GM18870 (cell line): Measurements from ENCODE around the gene CELF5.
"Not testable (repeated sequence)": the region's sequence is repeated elsewhere in the genome, so short reads cannot be mapped to it uniquely, and the experiment has no call there.

ENCODE experiments used
- ATAC-seq: cut with Tn5 transposase; IDR thresholded peaks from one replicate; pipeline ENCODE4 v1.9.1; 2021; ENCODE audit warnings: moderate library complexity; ENCODE audit not compliant: unreplicated experiment

Gene CELF5

DNA sequence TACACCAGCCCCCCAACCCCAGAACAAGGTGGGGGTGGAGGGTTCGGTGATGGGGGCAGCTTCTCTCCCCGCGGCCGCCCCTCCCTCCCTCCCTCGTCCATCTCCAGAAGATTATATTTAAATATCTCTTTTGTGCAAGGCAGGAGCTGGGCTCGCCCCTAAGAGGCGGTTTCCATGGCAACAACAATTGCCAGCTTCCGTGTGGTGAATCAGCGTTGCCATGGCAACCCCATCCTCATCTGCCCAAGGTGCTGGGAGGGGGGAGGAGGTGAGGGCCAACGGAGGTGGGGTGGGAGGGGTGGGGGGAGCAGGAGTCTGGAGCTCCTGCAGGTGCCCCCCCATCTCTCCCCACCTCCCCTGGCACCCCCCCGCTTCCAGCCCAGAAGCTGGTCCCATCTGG, 46.4 kb downstream of the CELF5 start:
- ATAC-seq, result no peak

DNA sequence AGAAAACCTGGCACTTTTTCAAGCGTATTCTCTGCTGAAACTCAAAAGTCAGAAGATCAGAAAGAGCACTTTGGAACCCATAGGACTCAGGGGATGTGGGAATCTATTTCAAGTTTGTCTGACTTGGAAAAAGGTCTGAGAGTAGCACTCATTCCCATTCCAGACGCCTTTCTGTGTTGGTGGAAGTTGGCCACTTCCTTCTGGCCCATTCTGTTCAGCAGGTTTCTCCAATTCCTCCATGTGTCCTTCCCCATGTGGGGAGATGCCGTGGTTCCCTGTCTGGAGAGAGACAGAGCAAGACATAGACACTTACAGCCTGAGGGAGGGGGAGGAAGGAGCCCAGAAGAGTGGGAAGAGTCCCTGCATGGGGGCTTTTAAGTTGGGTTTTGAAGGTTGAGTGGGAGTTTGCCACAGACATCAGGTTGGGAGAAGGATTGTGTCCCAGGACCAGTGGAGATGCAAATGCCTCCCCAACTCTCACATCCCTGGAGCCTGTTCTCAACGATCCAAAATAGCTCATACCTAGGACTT, 48.0 kb downstream of the CELF5 start:
- no peak for ATAC-seq

DNA sequence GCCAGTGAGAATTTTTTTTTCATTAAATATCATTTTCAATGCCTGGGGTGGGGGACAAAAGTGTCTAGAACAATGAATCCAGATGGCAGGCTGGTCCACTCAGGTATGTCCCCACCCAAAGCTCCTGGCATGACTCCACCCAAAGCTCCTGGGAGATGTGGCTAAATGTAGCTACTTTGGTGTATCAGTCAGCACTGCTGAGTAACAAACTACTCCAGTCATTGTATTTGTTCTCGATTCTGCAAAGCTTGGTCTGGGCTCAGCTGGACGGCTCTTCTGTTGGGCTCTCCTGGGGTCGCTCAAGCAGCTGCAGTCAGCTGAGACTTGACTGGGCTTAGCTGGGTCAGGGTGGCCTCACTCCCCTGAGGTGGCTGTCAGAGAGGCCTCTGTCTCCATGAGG, 48.5 kb downstream of the CELF5 start:
- ATAC-seq, result no peak

DNA sequence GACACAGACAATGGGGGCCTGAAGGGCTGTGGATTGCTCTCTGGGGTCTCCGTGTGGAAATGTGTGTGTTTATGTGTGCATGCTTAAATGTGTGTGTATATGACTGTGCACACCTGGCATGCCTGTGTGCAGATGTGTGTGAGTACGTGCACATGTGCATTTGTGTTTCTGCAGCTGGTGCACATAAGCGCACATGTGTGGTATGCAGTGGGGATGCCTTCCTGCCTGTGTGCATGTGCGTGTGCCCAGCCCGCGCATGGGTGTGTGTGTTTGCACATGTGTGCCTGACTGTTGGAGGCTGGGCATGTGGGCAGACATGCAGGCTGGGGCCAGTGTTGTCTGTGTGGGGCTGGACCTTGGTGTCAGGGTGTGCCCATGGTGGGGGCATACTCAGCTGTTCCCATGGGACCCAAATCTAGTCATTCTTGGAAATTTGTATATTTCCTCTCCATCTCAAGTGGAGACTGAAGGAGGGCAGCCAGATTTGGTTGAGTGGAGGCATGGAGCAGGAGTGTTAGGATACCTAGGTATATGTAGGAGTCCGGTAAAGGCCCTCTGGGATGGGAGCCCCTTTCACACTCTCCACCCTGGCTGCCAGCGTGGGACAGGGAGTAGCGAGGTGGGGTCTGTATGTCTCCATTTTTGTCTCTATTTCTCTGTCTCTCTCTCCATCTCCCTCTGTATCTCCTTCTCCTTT, 49.9 kb downstream of the CELF5 start:
- no peak for ATAC-seq

- ATAC-seq, result no peak
Measured at GRCh38 chr19:3274942-3275582, 50.6 kb downstream of the CELF5 start.

GRCh38 chr19:3275583-3276340, 51.3 kb downstream of the CELF5 start:
- ATAC-seq, result no peak

DNA sequence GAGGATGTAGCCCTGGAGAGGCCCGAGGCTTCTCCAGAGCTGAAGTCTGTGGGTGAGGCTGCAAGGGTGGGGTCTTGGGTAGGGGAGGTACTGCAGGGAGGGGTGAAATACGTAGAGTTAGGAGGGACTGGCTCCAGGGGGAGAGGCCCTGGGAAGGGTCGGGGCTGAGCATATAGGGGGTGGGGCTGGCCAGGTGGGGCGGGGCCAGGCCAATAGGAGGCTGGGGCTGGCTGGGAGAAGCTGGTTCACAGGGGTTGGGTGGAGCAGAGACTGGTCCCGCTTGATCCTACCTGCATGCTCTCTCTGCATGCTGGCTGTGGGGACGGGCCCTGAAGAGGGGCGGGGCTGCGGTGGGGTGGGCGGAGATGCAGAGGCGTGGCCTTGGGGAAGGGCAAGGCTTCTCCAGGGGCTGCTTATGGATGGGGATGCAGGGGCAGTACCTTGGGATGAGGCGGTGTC, 51.9 kb downstream of the CELF5 start:
- ATAC-seq, result no peak

GRCh38 chr19:3277649-3278048, 53.2 kb downstream of the CELF5 start:
- ATAC-seq, result no peak

DNA sequence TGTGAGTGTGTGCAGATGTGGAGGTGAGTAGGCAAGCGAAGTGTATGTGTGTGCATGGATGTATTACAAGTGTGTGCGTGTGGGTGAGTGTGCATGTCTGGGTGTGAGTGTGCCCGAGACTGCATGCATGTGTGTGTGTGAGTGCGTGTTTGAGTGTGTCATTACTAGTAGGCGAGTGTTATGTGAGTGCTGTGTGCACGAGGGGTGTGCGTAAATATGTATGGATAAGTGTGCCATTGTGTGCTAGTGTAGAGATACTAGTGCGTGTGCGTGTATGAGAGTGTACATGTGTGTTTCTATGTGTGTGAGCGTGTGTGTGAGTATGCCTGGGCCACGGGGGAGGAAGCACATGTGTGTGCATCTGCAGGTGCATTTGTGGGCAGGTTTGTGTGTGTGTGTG, 53.8 kb downstream of the CELF5 start:
- ATAC-seq, result no peak

DNA sequence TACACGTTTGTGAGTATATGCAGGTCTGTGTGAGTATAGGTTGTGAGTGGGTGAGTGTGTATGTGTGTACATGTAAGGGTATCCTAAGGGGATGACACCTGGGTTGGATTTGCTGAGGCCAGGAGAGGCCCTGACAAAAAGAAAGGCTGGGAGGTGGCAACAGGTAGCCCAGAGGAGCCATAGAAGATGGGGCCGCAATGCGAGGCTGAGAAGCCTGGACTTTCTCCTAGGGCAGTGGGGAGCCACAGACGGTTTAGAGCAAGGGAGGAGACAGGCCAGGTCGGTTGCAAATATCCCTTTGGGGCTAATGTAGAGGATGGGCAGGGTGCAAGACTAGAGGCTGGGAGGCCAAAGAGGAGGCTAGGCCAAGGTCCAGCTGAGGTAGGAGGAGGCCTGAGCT, 54.3 kb downstream of the CELF5 start:
- no peak for ATAC-seq

DNA sequence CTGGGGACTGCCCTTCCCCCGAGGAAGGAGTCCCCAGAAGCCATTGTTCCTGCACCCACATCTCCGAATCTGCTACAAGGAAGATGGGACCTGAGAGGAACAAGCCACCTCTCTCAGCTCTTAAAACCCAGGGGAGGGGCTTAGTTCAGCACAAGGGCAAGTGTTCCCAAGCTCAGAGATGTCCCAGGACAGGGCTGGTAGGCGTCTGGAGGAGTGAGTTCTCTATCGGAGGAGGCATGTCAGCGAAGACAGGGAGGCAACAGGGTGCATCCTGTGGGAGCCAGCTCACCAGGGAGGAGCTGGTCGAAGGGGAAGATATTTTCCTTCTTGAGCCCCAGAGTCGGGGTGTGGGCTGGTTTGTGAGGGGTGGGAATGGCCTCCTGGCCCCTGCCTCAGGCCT, 54.8 kb downstream of the CELF5 start:
- no peak for ATAC-seq

DNA sequence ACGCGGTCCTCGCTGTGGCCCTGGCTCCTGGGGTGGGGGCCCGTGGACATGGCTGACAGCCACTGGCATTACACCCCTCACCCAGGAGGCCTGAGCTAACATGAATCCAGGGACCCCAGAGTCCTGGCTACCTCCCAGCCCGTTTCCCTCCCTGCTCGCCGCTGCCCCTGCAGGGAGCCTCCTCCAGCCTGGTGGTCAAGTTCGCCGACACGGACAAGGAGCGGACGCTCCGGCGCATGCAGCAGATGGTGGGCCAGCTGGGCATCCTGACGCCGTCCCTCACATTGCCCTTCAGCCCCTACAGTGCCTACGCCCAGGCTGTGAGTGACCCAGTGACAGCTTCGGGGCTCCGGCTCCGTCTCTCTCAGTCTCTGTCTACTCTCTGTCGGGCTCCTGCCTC, 56.6 kb downstream of the CELF5 start:
- no peak for ATAC-seq

- no peak for ATAC-seq
Measured at GRCh38 chr19:3282155-3282554, 57.7 kb downstream of the CELF5 start.

- ATAC-seq, result no peak
Measured at GRCh38 chr19:3282564-3282963, 58.1 kb downstream of the CELF5 start.

- no peak for ATAC-seq
Measured at GRCh38 chr19:3283246-3283751, 58.8 kb downstream of the CELF5 start.

DNA sequence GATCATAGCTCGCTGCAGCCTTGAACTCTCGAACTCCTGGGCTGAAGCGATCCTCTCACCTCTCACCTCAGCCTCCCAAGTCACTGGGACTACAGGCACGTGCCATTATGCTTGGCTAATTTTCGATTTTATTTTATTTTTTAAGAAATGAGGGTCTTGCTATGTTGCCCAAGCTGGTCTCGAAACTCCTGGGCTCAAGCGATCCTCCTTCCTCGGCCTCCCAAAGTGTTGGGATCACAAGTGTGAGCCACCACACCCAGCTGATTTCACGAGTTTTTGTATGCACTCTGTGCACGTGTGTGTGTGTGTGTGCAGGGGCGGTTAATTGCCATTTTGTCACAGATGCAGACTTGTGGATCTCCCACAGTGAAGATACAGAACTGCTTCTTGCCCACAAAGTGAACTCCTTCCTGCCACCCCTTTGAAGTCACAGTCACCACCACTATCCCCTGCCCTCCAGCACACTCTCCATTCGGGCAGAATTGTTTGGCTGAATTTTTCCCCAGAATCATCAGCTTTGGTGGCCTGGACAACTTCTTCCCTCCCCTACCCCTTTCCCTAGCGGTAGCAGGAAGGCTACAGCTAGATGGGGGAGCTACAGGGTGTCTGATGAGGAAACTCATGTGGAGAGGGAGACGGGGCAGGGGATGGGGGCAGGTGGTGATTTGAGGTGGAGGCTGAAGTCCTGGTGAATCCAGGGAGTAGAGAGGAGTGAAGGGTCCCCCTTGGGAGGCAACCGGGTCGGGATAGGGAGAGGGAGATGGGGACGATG, 59.6 kb downstream of the CELF5 start:
- ATAC-seq, result no peak

DNA sequence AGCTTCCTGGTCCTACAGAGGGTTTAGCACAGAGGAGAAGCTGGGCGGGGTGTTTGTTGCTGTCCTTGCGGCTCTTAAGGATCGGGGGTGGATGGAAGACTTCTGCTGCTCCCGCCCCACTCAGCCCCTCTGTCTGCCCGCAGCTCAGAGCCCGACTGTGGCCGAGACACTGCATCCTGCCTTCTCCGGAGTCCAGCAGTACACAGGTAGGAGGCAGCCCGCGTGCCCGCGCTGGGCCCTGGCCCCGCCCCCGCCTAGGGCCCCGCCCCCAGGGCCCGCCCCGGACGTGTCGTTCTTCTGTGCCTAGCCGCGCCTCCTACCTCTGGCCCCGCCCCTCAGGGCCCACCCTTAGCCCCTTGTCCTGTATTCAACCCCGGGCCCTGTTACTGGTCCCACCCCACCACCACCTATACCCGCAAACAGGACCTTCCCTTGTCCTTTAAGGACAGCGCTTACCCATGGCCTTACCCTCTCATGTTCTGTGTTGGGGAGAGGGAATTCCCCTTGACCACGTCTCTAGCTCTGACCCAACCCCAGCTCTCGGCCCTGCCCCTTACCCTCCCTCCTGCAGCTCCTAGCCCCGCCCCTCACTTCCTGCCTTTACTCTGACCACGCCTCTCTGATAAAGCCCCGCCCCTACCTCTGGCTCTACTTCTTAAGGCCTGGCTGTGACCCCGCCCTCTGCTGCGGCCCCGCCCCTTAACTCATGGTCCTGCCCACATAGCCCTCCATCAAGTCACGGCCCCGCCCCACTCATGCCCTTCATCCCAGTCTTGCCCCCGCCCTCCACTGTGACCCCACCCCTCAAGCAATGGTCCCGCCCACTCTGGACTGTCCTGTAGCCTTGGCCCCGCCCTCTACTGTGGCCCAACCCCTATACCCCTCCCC, 60.5 kb downstream of the CELF5 start:
- no peak for ATAC-seq

DNA sequence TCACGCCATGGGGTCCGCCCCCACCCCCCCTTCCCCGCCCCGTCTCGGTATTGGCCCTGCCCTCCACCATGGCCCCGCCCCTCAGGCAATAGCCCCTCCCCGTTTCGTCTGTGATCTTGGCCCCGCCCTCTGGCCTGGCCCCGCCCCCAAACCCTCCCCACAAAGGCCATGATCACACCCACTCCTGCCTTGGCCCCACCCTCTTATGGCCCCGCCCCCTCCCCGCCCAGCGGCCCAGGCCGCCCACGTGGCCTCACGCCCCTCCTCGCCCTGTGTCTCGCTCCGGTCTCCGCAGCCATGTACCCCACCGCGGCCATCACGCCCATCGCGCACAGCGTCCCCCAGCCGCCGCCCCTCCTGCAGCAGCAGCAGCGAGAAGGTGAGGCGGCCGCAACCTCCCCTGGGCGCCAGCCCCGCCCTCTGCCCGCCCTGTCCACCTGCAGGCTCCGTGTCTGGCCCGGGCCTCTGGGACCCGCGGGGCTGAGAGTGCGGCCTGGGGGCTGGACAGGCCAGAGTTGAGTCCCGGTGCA, 61.3 kb downstream of the CELF5 start:
- ATAC-seq, result no peak

DNA sequence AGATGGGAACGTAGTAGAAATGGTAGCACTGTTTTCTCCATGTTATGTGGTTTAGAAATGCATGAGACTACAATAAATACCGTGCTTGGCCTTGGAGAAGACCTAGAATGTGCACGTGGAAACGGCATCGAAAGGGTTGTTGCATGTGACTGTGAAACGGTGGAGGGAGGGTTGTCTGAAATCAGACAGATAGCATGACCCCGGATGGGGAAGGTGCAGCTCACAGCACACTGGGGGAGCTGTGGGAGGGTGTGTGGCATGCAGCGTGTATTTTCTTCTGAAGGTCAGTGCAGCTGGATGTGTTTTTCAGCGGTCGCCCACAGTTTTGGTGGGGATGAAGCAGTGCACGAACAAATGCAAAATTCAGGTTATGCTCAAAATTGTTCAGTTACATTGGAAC, 63.4 kb downstream of the CELF5 start:
- ATAC-seq, result no peak

DNA sequence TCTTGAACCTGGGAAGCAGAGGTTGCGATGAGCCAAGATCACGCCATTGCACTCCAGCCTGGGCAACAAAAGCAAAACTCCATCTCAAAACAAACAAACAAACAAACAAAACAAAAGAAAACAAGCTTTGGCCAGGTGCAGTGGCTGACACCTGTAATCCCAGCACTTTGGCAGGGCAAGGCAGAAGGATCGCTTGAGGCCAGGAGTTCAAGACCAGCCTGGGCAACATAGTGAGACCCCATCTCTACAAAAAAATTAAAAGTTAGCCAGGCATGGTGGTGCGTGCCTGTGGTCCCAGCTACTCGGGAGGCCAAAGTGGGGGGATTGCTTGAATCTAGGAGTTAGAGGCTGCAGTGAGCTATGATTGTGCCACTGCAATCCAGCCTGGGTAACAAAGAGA, 64.0 kb downstream of the CELF5 start:
- ATAC-seq, result not testable (repeated sequence)
